GM10266 (cell line): ENCODE measurements around the gene MAP2K5.
"Not testable (repeated sequence)": the region's sequence is repeated elsewhere in the genome, so short reads cannot be mapped to it uniquely, and the experiment has no call there.

Experiments
- DNase-seq: peaks from one replicate; pipeline ENCODE4 v3.0.0; 2012; ENCODE audit errors: extremely low spot score
- TF ChIP-seq, protein P1 (sequence below): IDR thresholded peaks from 2 replicates; pipeline ENCODE4 v1.5.1; 2012; ENCODE audit warnings: mild to moderate bottlenecking, low read depth; ENCODE audit not compliant: control insufficient read depth, insufficient read depth; ENCODE audit errors: missing control alignments

The MAP2K5 gene

DNA sequence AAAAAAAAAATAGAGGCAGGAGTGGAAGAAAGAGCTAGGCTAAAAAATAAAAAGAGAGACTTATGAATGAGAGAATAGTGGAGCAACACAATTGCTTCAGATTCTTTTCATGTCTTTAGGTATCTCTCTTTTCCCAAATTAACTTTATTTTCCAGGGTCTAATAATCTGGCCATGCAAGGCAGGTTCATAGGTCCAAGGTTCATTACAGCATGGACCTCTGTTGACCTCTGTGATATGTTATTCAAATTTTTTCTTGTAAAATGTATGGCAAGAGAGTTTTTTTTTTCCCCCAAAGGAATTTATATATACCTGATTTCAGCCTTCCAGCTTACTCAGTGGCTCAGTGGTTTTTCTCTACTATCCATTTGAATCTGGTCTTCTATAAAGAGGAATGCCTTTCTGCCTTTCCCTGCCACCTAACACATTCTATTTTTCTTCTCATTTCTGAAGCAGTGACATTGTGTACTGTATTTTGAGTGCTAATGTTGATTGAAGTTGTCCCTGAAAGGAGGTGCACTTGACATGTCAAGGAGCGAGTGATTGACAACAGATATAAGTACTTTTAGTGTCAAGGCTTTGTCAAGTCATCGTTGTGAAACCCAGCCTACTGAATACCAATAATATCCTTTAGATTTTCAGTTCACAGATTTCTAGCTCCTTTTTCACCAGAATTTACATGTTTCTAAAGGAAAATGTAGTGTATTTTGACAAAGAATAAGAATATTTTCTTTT lies 118.5 kb downstream of the MAP2K5 start:
- no peak for DNase-seq
- TF ChIP-seq, protein P1, sequence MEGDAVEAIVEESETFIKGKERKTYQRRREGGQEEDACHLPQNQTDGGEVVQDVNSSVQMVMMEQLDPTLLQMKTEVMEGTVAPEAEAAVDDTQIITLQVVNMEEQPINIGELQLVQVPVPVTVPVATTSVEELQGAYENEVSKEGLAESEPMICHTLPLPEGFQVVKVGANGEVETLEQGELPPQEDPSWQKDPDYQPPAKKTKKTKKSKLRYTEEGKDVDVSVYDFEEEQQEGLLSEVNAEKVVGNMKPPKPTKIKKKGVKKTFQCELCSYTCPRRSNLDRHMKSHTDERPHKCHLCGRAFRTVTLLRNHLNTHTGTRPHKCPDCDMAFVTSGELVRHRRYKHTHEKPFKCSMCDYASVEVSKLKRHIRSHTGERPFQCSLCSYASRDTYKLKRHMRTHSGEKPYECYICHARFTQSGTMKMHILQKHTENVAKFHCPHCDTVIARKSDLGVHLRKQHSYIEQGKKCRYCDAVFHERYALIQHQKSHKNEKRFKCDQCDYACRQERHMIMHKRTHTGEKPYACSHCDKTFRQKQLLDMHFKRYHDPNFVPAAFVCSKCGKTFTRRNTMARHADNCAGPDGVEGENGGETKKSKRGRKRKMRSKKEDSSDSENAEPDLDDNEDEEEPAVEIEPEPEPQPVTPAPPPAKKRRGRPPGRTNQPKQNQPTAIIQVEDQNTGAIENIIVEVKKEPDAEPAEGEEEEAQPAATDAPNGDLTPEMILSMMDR, result no peak

DNA sequence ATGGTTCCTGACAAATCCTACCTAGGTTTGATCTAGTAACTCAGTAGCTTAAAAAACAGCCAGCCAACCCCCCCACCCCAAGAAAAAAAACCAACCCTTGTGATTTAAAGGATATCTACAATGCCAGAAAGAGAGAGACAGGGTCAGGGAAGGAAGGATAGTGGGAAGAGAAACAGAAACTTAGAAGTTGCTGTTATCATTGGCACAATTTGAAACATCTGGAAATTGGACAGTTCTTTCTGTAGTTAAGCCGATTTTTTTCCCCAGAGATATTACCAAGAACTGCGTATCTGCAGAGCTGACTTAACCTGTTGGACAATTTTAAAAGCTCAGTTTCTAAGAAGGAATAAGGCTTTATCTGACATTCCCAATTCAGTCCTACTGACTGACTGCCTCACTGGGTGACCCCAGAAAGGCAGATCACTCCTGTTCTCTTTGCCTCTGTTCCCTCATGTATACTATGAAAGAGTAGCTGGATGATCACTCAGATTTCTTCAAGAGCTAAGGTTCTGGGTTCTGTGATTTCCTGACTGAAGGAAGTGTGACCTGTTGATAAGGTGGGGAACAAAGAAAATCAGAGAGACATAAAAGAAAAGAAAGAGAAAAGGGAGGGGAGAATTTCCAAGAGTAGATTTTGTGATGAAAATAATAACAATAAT lies 128.3 kb downstream of the MAP2K5 start:
- TF ChIP-seq, protein P1, result no peak
- no peak for DNase-seq

DNA sequence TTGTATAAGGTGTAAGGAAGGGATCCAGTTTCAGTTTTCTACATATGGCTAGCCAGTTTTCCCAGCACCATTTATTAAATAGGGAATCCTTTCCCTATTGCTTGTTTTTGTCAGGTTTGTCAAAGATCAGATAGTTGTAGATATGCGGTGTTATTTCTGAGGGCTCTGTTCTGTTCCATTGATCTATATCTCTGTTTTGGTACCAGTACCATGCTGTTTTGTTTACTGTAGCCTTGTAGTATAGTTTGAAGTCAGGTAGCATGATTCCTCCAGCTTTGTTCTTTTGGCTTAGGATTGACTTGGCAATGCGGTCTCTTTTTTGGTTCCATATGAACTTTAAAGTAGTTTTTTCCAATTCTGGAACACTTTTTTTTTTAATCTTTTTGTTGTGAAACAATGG lies 130.3 kb downstream of the MAP2K5 start:
- DNase-seq, result not testable (repeated sequence)

DNA sequence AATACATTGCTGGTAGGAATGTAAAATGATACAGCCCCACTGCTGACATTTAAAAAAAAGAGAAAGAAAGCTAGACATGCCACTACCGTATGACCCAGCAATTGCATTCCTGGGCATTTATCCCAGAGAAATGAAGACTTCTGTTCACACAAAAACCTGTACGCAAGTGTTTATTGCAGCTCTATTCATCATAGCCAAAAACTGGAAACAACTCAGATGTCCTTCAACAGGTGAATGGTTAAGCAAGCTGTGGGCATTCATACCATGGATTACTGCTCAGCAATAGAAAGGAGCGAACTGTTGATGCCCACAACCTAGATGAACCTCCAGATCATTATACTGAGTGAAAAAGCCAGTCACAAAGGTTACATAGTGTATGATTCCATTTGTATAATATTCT lies 132.5 kb downstream of the MAP2K5 start:
- DNase-seq, result no peak
- TF ChIP-seq, protein P1, result no peak

DNA sequence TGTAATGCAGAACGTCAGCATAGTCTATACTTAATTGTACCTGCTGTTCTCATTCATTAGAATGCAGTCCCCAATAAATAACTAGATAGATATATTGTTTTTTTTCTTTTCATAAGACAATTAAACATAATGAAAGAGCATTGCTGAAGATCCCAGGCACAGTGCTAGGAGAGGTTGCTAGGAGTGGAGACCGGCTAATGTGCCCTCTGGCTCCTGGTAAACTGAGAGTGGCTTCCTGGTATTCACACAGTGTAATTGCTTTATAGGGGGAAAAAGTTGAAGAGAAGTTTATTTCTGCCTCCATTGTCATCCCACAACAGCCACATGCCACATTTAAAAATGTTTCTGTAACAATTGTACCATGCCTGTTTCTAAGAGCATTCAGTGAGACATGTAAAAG lies 135.6 kb downstream of the MAP2K5 start:
- no peak for DNase-seq
- TF ChIP-seq, protein P1, result no peak

DNA sequence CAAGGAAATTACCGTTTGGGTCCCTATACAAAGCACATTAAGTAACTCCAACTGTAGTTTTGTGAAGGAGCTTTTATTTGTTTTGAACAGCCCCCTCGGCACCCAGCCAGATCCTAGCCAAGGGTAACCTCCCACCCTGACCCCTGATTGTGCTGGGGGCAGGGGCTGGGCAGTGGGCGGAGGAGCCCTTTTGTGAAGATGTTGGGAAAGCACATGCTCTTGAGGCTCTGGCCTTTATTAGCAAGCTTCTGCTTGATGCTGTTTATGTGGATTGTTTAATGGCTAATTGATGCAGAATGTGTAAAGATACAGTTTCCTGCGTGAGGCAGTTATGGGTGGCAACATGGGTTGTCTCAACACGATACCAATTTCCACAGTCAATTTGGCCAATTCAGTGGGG lies 136.5 kb downstream of the MAP2K5 start:
- TF ChIP-seq, protein P1, result no peak
- DNase-seq, result no peak

DNA sequence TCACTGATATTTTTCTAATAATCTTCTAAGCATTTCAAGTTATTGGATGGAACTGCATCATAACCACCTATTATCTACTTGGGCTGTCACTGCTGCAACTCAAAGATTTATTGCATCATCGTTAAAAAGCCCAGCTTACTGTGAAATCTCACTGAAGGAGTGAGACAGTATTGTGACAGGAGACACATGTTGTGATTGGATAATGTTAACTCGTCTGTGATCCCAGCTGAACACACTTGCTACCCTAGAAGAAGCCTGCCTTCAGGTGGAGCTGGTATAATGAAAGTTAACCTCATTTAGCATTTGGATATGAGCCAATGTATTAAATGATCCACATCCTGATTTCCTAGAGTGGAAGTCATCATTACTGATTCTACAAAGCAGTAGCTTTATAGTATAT lies 138.1 kb downstream of the MAP2K5 start:
- TF ChIP-seq, protein P1, result no peak
- no peak for DNase-seq
